HG02970 (cell line): ENCODE data around the gene NUDT6.
"Not testable (repeated sequence)": the region's sequence is repeated elsewhere in the genome, so short reads cannot be mapped to it uniquely, and the experiment has no call there.

Experiments used
- ATAC-seq: cut with Tn5 transposase; IDR thresholded peaks from one replicate; pipeline ENCODE4 v1.9.1; 2021; ENCODE audit warnings: mild to moderate bottlenecking, moderate library complexity, moderate number of reproducible peaks; ENCODE audit not compliant: unreplicated experiment, low FRiP score

Gene NUDT6

GRCh38 chr4:122921971-122922876, at the start of gene NUDT6:
Gene NUDT6 (minus strand): TSS chr4:122922597. CDS start chr4:122922572, 25 bp downstream.
- ATAC-seq: peak; percentile 71

GRCh38 chr4:122968227-122968812, 45.9 kb upstream of the NUDT6 start:
- ATAC-seq: no peak

GRCh38 chr4:122967231-122967630, 44.8 kb upstream of the NUDT6 start:
- ATAC-seq: no peak

GRCh38 chr4:122966201-122966600, 43.8 kb upstream of the NUDT6 start:
- no peak for ATAC-seq

GRCh38 chr4:122963216-122963615, 40.8 kb upstream of the NUDT6 start:
- ATAC-seq: no peak

- ATAC-seq: no peak
Measured at GRCh38 chr4:122960611-122961000, 38.2 kb upstream of the NUDT6 start.

- ATAC-seq: no peak
Measured at GRCh38 chr4:122959981-122960610, 37.7 kb upstream of the NUDT6 start.

- ATAC-seq: no peak
Measured at GRCh38 chr4:122959441-122959840, 37.0 kb upstream of the NUDT6 start.

- ATAC-seq: no peak
Measured at GRCh38 chr4:122958505-122958904, 36.1 kb upstream of the NUDT6 start.

- ATAC-seq: no peak
Measured at GRCh38 chr4:122953924-122954323, 31.5 kb upstream of the NUDT6 start.

- no peak for ATAC-seq
Measured at GRCh38 chr4:122952028-122952427, 29.6 kb upstream of the NUDT6 start.

GRCh38 chr4:122948671-122949070, 26.3 kb upstream of the NUDT6 start:
- no peak for ATAC-seq

- ATAC-seq: no peak
Measured at GRCh38 chr4:122946142-122946541, 23.7 kb upstream of the NUDT6 start.

GRCh38 chr4:122945136-122945535, 22.7 kb upstream of the NUDT6 start:
- not testable (repeated sequence) for ATAC-seq

GRCh38 chr4:122932763-122933162, 10.4 kb upstream of the NUDT6 start:
- ATAC-seq: no peak

GRCh38 chr4:122930862-122931261, 8.5 kb upstream of the NUDT6 start:
- no peak for ATAC-seq

GRCh38 chr4:122928930-122929329, 6.5 kb upstream of the NUDT6 start:
- no peak for ATAC-seq

GRCh38 chr4:122922877-122923511, 597 bp upstream of the NUDT6 start:
- peak; percentile 95 for ATAC-seq

GRCh38 chr4:122921300-122921699, 1.1 kb downstream of the NUDT6 start:
- no peak for ATAC-seq

- no peak for ATAC-seq
Measured at GRCh38 chr4:122920473-122920872, 1.9 kb downstream of the NUDT6 start.

GRCh38 chr4:122917731-122918130, 4.7 kb downstream of the NUDT6 start:
- ATAC-seq: no peak
